ENCODE results near the gene PAPSS1.
"Not testable (repeated sequence)": the region's sequence is repeated elsewhere in the genome, so short reads cannot be mapped to it uniquely, and the experiment has no call there.

Gene PAPSS1

DNA sequence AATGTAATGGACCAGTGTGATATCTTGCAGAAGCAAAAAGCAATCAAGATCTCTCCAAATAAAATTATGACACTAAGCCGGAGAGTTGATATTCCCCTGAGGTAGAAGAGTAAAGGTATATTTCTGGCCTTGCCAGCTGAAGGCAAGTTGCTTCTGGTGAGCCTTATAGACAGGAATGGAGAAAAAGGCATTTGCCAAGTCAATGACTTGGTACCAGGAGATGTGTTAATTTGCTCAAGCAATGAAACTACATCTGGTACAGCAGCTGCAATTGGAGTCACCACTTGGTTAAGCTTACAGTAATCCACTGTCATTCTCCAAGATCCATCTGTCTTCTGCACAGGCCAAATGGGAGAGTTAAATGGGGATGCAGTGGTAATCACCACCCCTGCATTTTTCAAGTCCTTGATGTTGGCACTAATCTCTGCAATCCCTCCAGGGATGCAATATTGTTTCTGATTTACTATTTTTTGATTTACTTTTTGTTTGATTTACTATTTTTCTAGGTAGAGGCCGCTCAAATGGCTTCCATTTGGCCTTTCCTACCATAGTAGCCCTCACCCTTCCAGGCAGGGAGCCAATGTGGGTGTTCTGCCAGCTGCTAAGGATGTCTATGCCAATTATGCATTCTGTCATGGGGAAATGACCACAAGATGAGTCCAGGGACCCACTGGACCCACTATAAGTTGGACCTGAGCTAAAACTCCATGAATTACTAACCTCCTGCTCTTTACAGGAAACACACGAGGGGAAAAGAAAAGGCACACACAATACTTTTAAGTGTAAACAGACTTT is 6.3 kb upstream of the PAPSS1 start:
- not testable (repeated sequence) for DNase-seq (ENCODE audit: low spot score)

- DNase-seq (ENCODE audit: low spot score): no peak
Measured at GRCh38 chr4:107725281-107725859, 5.3 kb upstream of the PAPSS1 start.

DNA sequence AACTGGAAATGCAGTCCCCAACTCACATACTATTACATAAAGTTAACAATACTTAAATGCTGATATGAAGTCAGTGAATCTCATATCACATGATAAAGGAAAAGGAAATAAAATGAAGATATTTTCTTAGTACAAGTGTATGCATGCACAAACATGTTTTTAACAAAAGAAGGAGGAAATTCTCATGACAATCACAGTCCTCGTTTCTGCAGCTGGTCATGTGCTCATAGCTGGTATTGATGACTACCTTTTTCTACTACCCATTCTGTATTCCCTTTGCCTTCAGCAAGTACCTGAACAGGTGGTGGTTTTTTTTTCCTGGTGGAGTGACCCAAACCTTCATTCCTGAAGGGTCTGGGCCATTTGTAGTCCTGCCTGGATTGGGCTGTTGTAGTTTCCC is 3.3 kb upstream of the PAPSS1 start:
- not testable (repeated sequence) for DNase-seq (ENCODE audit: low spot score)

- DNase-seq (ENCODE audit: low spot score): peak; percentile 4
Measured at GRCh38 chr4:107721436-107722100, 1.5 kb upstream of the PAPSS1 start.

DNA sequence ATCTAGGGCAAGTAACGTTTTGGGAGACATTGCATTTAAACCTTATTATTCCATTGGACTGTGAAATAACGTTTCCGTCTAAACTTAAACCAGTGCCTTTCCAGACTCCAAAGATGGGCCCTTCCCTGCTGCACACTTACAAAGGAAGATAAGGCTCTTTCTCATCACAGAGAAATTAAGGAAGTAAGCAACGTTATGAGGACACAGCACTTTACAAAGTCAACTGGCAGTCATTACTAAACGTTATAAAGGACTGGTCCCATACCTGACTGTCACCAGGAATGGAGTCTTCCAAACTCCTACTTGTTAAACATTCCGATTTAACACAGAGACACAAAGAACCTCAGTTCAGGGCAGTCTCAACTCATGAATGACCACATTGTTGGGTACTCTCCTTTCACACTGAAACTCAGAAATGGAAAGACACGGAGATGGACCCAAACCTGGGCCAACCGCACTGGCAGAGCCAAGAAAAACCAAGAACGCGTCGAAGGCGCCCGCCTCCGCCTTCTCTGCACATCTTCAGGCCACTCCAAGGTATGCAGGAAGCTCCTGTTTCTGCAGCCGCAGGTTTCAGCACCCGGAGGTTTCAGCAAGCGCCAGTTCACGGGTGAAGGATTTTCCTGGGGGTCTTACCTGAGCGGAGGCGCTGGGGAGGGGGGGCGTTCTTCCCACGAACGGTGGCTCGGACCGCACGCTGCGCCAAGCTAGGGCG is 670 bp downstream of the PAPSS1 start:
- DNase-seq (ENCODE audit: low spot score): peak; percentile 7

- DNase-seq (ENCODE audit: low spot score): no peak
Measured at GRCh38 chr4:107718351-107718965, 1.6 kb downstream of the PAPSS1 start.

GRCh38 chr4:107714256-107714655 is 5.8 kb downstream of the PAPSS1 start:
- no peak for DNase-seq (ENCODE audit: low spot score)

DNA sequence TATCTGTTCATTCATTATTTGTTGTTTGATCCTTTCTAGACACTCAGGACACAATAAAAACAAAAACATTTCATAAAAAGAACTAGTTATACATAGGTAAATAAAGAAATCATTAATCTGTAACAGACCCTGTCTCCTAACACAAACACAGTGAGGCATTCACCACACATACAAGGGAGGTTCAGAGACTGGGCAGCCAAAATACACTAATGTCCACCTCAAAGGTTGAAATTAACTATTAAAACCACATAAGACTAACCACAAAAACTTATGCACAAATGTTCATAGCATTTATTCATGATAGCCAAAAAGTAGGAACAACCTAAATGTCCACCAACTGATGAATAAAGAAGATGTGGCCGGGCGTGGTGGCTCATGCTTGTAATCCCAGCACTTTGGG is 7.8 kb downstream of the PAPSS1 start:
- DNase-seq (ENCODE audit: low spot score): no peak

- DNase-seq (ENCODE audit: low spot score): no peak
Measured at GRCh38 chr4:107711831-107712230, 8.2 kb downstream of the PAPSS1 start.

- DNase-seq (ENCODE audit: low spot score): no peak
Measured at GRCh38 chr4:107710493-107711459, 9.3 kb downstream of the PAPSS1 start.

GRCh38 chr4:107709916-107710315 is 10.1 kb downstream of the PAPSS1 start:
- no peak for DNase-seq (ENCODE audit: low spot score)

GRCh38 chr4:107708225-107708624 is 11.8 kb downstream of the PAPSS1 start:
- no peak for DNase-seq (ENCODE audit: low spot score)

DNA sequence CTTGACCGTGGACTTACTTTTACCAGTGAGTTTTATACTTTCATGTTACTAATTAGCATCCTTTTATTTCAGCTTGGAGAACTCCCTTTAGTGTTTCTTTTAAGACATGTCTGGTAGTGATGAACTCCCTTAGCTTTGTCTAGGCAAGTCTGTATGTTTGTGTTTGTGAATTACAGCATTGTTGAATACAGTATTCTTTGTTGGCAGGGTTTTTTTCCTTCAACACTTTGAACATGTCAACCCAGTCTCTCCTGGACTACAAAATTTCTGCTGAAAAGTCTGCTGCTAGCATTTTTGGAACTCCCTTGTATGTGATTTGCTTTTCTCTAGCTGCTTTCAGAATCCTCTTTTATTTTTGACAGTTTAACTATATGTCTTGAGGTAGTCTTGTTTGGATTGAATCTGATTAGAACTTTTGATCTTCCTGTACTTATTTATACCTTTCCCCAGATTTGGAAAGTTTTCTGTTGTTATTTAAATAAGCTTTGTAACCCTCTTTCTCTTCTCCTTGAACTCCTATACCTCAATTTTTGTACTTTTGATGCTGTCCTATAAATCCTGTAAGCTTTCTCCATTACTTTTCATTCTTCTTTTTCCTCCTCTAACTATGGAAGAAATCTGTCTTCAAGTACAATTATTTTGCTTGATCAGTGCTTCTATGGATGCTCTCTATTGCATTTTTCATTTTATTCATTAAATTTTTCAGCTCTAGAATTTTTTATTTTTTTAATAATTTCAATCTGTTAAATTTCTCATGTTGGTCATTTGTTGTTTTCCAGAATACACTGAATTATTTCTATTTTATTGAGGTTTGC is 14.1 kb downstream of the PAPSS1 start:
- no peak for DNase-seq (ENCODE audit: low spot score)

GRCh38 chr4:107701565-107701964 is 18.5 kb downstream of the PAPSS1 start:
- no peak for DNase-seq (ENCODE audit: low spot score)

DNA sequence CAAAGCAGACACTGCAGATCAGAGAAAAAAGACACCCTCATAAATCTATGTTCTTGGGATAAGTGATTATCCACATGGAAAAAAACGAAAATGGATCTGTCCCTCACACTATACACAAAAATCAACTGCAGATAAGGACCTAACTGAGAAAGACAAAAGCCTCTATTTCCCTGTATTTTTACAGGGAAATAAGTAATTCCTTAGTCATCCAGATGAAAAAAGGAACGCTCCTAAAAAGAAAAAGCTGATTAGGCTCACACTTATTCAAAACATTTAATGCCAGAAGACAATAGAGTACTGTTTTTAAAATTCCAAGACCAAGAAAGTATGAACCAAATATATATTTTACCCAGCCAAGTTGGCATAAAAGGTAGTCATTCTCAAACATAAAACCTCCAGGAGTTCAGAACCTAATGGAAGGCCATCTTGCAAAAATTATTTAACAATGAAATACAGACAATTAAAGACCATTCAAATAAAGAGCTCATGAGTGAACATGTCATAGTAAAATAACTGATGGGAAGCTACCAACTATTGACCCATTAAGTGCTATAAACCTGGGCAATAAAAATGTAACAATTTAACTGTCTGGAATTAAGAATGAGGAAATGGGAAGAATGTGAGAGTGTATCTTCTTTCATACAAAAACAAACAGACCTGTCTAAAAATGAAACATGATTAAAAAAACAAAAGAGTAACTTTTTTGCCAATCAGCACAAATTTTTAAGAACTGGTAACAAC is 20.4 kb downstream of the PAPSS1 start:
- no peak for DNase-seq (ENCODE audit: low spot score)

DNA sequence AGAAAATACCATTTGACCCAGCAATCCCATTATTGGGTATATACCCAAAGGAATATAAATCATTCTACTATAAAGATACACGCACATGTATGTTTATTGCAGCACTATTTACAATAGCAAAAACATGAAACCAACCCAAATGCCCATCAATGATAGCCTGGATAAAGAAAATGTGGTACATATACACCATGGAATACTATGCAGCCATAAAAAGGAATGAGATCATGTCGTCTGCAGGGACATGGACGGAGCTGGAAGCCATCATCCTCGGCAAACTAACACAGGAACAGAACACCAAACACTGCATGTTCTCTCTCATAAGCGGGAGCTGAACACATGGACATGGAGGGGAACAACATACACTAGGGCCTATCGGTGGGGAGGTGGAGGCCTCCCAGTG is 23.8 kb downstream of the PAPSS1 start:
- DNase-seq (ENCODE audit: low spot score): not testable (repeated sequence)

- no peak for DNase-seq (ENCODE audit: low spot score)
Measured at GRCh38 chr4:107693132-107693531, 26.9 kb downstream of the PAPSS1 start.

GRCh38 chr4:107692202-107692601 is 27.8 kb downstream of the PAPSS1 start:
- no peak for DNase-seq (ENCODE audit: low spot score)

DNA sequence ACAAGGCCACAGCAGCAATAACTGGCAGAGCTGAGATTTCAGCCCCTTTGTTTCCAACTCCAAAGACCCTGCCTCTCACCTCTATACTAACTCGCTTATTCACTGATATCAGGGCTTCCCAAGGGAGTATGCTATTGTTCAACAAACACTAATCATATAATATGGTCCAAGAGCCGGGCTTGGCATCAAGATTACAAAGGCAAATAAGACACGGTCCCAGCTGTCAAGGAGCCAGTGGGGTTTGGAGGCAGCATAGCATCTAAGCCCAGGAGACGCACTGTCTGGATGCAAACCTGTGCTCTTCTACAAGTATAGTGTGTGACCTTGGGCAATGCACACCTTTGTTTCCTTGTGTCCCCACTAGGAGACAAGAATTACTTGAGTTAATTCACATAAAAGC is 28.7 kb downstream of the PAPSS1 start:
- DNase-seq (ENCODE audit: low spot score): no peak

Data from HuH-7.5 (cell line).